ENCODE results near the gene AP1B1.

DNA sequence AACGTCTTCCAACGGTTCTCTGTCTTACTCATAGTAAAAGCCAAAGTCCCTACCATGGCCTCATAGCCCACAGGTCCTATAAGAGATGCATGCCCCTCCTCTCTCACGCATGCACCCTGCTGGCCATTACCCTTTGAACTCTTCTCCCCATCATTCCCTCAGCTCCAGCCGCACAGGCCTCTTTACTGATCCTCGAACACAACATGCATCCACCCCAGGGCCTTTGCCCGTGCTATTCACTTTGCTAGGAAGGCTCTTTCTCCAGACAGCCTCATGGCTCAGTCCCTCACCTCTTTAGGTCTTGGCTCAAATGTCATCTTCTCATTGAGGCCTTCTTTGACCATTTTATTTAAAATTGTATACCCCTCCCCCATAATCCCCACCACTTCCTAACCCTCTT, 7.5 kb downstream of the AP1B1 start:
- TF ChIP-seq, protein P1, sequence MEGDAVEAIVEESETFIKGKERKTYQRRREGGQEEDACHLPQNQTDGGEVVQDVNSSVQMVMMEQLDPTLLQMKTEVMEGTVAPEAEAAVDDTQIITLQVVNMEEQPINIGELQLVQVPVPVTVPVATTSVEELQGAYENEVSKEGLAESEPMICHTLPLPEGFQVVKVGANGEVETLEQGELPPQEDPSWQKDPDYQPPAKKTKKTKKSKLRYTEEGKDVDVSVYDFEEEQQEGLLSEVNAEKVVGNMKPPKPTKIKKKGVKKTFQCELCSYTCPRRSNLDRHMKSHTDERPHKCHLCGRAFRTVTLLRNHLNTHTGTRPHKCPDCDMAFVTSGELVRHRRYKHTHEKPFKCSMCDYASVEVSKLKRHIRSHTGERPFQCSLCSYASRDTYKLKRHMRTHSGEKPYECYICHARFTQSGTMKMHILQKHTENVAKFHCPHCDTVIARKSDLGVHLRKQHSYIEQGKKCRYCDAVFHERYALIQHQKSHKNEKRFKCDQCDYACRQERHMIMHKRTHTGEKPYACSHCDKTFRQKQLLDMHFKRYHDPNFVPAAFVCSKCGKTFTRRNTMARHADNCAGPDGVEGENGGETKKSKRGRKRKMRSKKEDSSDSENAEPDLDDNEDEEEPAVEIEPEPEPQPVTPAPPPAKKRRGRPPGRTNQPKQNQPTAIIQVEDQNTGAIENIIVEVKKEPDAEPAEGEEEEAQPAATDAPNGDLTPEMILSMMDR (IDR thresholded peaks at IDR 0.05), result no peak
- TF ChIP-seq POLR2A (IDR thresholded peaks at IDR 0.05), result no peak

All from body of pancreas (tissue), 4 donors.